ENCODE results near the gene HES5. TPM values are rescaled to one million over a fixed set of nuclear protein-coding genes. Genes with fewer than 3 reads are reported as not detected.

Gene HES5
- total and polyA plus RNA-seq, 2 of the 13 experiments (the other 11 are each of a cell fraction or from before 2014, with no cell fraction given): not detected

GRCh38 chr1:2546515-2547209 lies 16.6 kb upstream of the HES5 start (continued):
- no peak for TF ChIP-seq HMGXB3 (CRISPR knock-in tag; IDR thresholded peaks at IDR 0.05; ENCODE audit: borderline replicate concordance)
- no peak for TF ChIP-seq SMAD3 (CRISPR knock-in tag; IDR thresholded peaks at IDR 0.05)
- no peak for TF ChIP-seq ZKSCAN1 (IDR thresholded peaks at IDR 0.05; ENCODE audit: low read length)
- TF ChIP-seq ZSCAN5A (CRISPR knock-in tag; IDR thresholded peaks at IDR 0.05; ENCODE audit: borderline replicate concordance): no peak
- TF ChIP-seq GABPA (IDR thresholded peaks at IDR 0.05; ENCODE audit: low read depth, low read length): no peak
- TF ChIP-seq GABPA (CRISPR knock-in tag; IDR thresholded peaks at IDR 0.05; ENCODE audit: low read depth): peak; percentile 60
- no peak for TF ChIP-seq TEAD3 (CRISPR knock-in tag; optimal IDR thresholded peaks at IDR 0.05; ENCODE audit: borderline replicate concordance)
- TF ChIP-seq ZBTB10 (CRISPR knock-in tag; IDR thresholded peaks at IDR 0.05; ENCODE audit: borderline replicate concordance): 0 out of 2 replicates have a peak, but pooled peaks have one; percentile 5
- no peak for TF ChIP-seq ZNF382 (CRISPR knock-in tag; IDR thresholded peaks at IDR 0.05; ENCODE audit: borderline replicate concordance)
- TF ChIP-seq ZNF761 (CRISPR knock-in tag; conservative IDR thresholded peaks at IDR 0.05): no peak
- no peak for TF ChIP-seq TBX3 (IDR thresholded peaks at IDR 0.05; ENCODE audit: borderline replicate concordance)
- TF ChIP-seq RBFOX2 (IDR thresholded peaks at IDR 0.05; ENCODE audit: low read depth, low read length): peak; percentile 59
- no peak for TF ChIP-seq IRF1 (CRISPR knock-in tag; IDR thresholded peaks at IDR 0.05; ENCODE audit: low read depth)
- TF ChIP-seq FOXP4 (CRISPR knock-in tag; IDR thresholded peaks at IDR 0.05): no peak; the same call in 1 of the 2 replicates
- TF ChIP-seq ATRX (CRISPR knock-in tag; IDR thresholded peaks at IDR 0.05; ENCODE audit: borderline replicate concordance): no peak
- TF ChIP-seq KLF6 (CRISPR knock-in tag; IDR thresholded peaks at IDR 0.05): no peak
- TF ChIP-seq HOXA7 (CRISPR knock-in tag; IDR thresholded peaks at IDR 0.05): no peak
- no peak for TF ChIP-seq ZNF143 (CRISPR knock-in tag; IDR thresholded peaks at IDR 0.05)

Measured in HepG2 (cell line).